ENCODE data around the gene TMEM144. TPM values are rescaled to one million over a fixed set of nuclear protein-coding genes. Genes with fewer than 3 reads are reported as not detected.
A peak's percentile ranks its signal among the peaks of the same experiment; 100 is the strongest.

Gene TMEM144
- total RNA-seq, 1 donor from 2014 or later, result 4.2 TPM

GRCh38 chr4:158193171-158193749 lies 17.0 kb upstream of the TMEM144 start:
- no peaks in the 10 kb centered on the region for H3K27me3 ChIP-seq (ENCODE audit: control insufficient read depth, insufficient read depth, low read length)
- peak; percentile 52 for DNase-seq (ENCODE audit: low read depth)
- peak; percentile 47 for TF ChIP-seq CTCF (IDR thresholded peaks at IDR 0.05; ENCODE audit: insufficient read depth, low read length, severe bottlenecking)
- H3K36me3 ChIP-seq (ENCODE audit: control insufficient read depth, insufficient read depth, low read length), result no peaks in the 10 kb centered on the region
- H3K4me3 ChIP-seq (ENCODE audit: low read depth, low read length), result no peak overlapping the region
- FAIRE-seq, result no peak

GRCh38 chr4:158195297-158195696 lies 15.0 kb upstream of the TMEM144 start:
- FAIRE-seq (no peak), DNase-seq (ENCODE audit: low read depth) (no peak)
- Histone ChIP-seq H3K27me3 (ENCODE audit: control insufficient read depth, insufficient read depth, low read length) (no peaks in the 10 kb centered on the region), H3K4me3 (ENCODE audit: low read depth, low read length) (no peak overlapping the region), H3K36me3 (ENCODE audit: control insufficient read depth, insufficient read depth, low read length) (no peaks in the 10 kb centered on the region)
- TF ChIP-seq CTCF (IDR thresholded peaks at IDR 0.05; ENCODE audit: insufficient read depth, low read length, severe bottlenecking), result no peak

- no peaks in the 10 kb centered on the region for H3K27me3 ChIP-seq (ENCODE audit: control insufficient read depth, insufficient read depth, low read length)
- no peak for DNase-seq (ENCODE audit: low read depth)
- FAIRE-seq, result no peak
- peaks cover 1% of the 10 kb centered on the region for H3K36me3 ChIP-seq (ENCODE audit: control insufficient read depth, insufficient read depth, low read length)
- H3K4me3 ChIP-seq (ENCODE audit: low read depth, low read length), result no peak overlapping the region
- no peak for TF ChIP-seq CTCF (IDR thresholded peaks at IDR 0.05; ENCODE audit: insufficient read depth, low read length, severe bottlenecking)
These were observed 13.0 kb upstream of the TMEM144 start for GRCh38 chr4:158197194-158197776.

- Histone ChIP-seq H3K27me3 (ENCODE audit: control insufficient read depth, insufficient read depth, low read length) (no peaks in the 10 kb centered on the region), H3K36me3 (ENCODE audit: control insufficient read depth, insufficient read depth, low read length) (peaks cover 1% of the 10 kb centered on the region), H3K4me3 (ENCODE audit: low read depth, low read length) (no peak overlapping the region)
- DNase-seq (ENCODE audit: low read depth) (no peak), FAIRE-seq (no peak)
- no peak for TF ChIP-seq CTCF (IDR thresholded peaks at IDR 0.05; ENCODE audit: insufficient read depth, low read length, severe bottlenecking)
These were observed 10.1 kb upstream of the TMEM144 start for GRCh38 chr4:158200214-158200613.

- H3K4me3 ChIP-seq (ENCODE audit: low read depth, low read length), result no peak overlapping the region
- no peaks in the 10 kb centered on the region for H3K27me3 ChIP-seq (ENCODE audit: control insufficient read depth, insufficient read depth, low read length)
- DNase-seq (ENCODE audit: low read depth), result no peak
- TF ChIP-seq CTCF (IDR thresholded peaks at IDR 0.05; ENCODE audit: insufficient read depth, low read length, severe bottlenecking), result no peak
- peak; percentile 75 for FAIRE-seq
- H3K36me3 ChIP-seq (ENCODE audit: control insufficient read depth, insufficient read depth, low read length), result peaks cover 1% of the 10 kb centered on the region
These were observed 9.0 kb upstream of the TMEM144 start for GRCh38 chr4:158201322-158201721.

DNA sequence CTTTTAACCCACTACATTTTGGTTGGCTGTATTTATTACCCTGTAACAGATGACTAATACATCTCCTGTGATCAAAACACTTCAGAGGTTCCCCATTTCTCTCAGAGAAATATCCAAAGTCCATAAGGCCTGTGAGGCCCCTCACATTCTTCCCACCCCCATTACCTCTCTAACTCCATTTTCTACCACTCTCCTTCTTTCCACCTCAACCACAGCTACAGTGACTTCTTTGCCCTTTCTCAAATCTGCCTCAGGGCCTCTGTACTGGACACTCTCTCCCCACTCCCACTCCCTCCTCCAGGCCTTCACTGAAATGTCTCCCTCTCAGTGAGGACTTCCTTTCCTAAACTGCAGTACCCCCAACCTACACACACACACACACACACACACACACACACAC lies 8.4 kb upstream of the TMEM144 start:
- no peak for FAIRE-seq
- Histone ChIP-seq H3K36me3 (ENCODE audit: control insufficient read depth, insufficient read depth, low read length) (peaks cover 1% of the 10 kb centered on the region), H3K4me3 (ENCODE audit: low read depth, low read length) (no peak overlapping the region), H3K27me3 (ENCODE audit: control insufficient read depth, insufficient read depth, low read length) (no peaks in the 10 kb centered on the region)
- no peak for DNase-seq (ENCODE audit: low read depth)
- TF ChIP-seq CTCF (IDR thresholded peaks at IDR 0.05; ENCODE audit: insufficient read depth, low read length, severe bottlenecking), result no peak
